Fibroblast of lung (primary cell): Measurements from ENCODE around the gene PCSK2. TPM values are rescaled to one million over a fixed set of nuclear protein-coding genes. Genes with fewer than 3 reads are reported as not detected.

Source experiments
- DNase-seq, 2 donors: peaks; one replicate each; pipeline versions ENCODE4 v3.0.0 to v3.0.0-alpha.2; 2010; ENCODE audit warnings: low read depth in 2 of 2
- H2AFZ ChIP-seq: 2 replicates; pipeline ENCODE4 v1.5.1; 2012; ENCODE audit warnings: low read length, control low read depth, inconsistent platforms
- H3K27ac ChIP-seq: 2 replicates; pipeline ENCODE4 v1.5.1; 2011; ENCODE audit warnings: low read length, control low read depth; ENCODE audit not compliant: insufficient read depth
- H3K27me3 ChIP-seq: 2 replicates; pipeline ENCODE4 v1.5.1; 2011; ENCODE audit warnings: mild to moderate bottlenecking, low read length; ENCODE audit not compliant: control insufficient read depth, insufficient read depth
- H3K36me3 ChIP-seq: 2 replicates; pipeline ENCODE4 v1.5.1; 2011; ENCODE audit warnings: low read length; ENCODE audit not compliant: control insufficient read depth, insufficient read depth
- H3K4me1 ChIP-seq: 2 replicates; pipeline ENCODE4 v1.5.1; 2011; ENCODE audit warnings: low read length; ENCODE audit not compliant: control insufficient read depth, insufficient read depth; ENCODE audit errors: extremely low read depth
- H3K4me2 ChIP-seq: 2 replicates; pipeline ENCODE4 v1.5.1; 2011; ENCODE audit warnings: low read length, control low read depth; ENCODE audit not compliant: insufficient read depth; ENCODE audit errors: extremely low read depth
- H3K4me3 ChIP-seq, 4 experiments: fragments of 200-600 bp in 1 of 4; sonication (generic) in 1 of 4; replicated peaks in 1 of 4; 2 replicates each; pipeline ENCODE4 v1.5.1; 2011 to 2016; ENCODE audit warnings: low read length in 4 of 4, low read depth in 3 of 4, mild to moderate bottlenecking in 3 of 4, control low read depth in 2 of 4, inconsistent platforms in 1 of 4, mixed read lengths in 1 of 4; ENCODE audit not compliant: insufficient read depth in 1 of 4; ENCODE audit errors: control extremely low read depth in 1 of 4
- H3K79me2 ChIP-seq: 2 replicates; pipeline ENCODE4 v1.5.1; 2012; ENCODE audit warnings: mild to moderate bottlenecking, low read length, inconsistent platforms; ENCODE audit not compliant: control insufficient read depth, insufficient read depth
- H3K9ac ChIP-seq: 2 replicates; pipeline ENCODE4 v1.5.1; 2011; ENCODE audit warnings: mild to moderate bottlenecking, low read length, control low read depth; ENCODE audit not compliant: insufficient read depth
- H3K9me3 ChIP-seq: 2 replicates; pipeline ENCODE4 v1.5.1; 2012; ENCODE audit warnings: low read depth, low read length; ENCODE audit not compliant: control insufficient read depth, insufficient read depth
- H4K20me1 ChIP-seq: 2 replicates; pipeline ENCODE4 v1.5.1; 2011; ENCODE audit warnings: low read length; ENCODE audit not compliant: control insufficient read depth, insufficient read depth; ENCODE audit errors: extremely low read depth
- EZH2 ChIP-seq: IDR thresholded peaks from 2 replicates; pipeline ENCODE4 v1.5.1; 2012; ENCODE audit warnings: low read length, control low read depth, mild to moderate bottlenecking; ENCODE audit errors: missing control alignments
- polyA plus RNA-seq, 2 donors: library from polyadenylated mRNA; depleted of rRNA in 1 of 2; stranded (reverse) in 1 of 2; unstranded in 1 of 2; fragments of >200 nt; gene quantifications; 2 replicates each; pipeline ENCODE4 v1.2.1, GENCODE V29; 2011 to 2012; ENCODE audit warnings: missing spikeins in 1 of 2
- total RNA-seq: library from RNA; depleted of rRNA; stranded (reverse); fragments of >200 nt; gene quantifications from 2 replicates; pipeline ENCODE4 v1.2.1, GENCODE V29; 2014
- TF ChIP-seq, protein P1 (sequence below), 2 donors: IDR thresholded peaks in 1 of 2; conservative IDR thresholded peaks in 1 of 2; 1 replicate in 1 of 2; 2 replicates in 1 of 2; pipeline ENCODE4 v1.5.1; 2011 to 2012; ENCODE audit warnings: low read length in 2 of 2, control low read depth in 1 of 2, inconsistent platforms in 1 of 2, low read depth in 1 of 2, mild to moderate bottlenecking in 1 of 2

The PCSK2 gene
- total and polyA plus RNA-seq, 2 donors (not counting 1 experiment from before 2014, with no cell fraction given), result under 0.01 to 1.2 TPM

DNA sequence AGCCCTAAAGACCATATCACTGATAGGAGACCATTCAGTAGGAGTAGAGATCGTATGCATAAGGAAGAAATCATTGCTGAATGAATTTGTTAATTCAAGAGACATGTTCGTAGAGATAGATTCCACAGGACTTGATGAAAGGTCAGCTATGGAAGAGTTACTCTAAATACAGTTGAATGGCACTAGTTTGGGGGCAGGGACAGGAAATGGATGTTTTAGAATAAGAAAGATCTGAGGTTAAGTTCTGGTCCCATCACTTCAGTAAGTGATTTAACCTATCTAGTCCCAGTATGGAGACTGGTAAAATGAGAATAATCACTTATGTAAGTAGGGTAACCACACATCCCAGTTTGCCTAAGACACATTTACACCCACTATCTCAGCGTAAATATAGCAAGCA lies 307.2 kb downstream of the PCSK2 start:
- no peak for DNase-seq
- no peaks in the 10 kb centered on the region for H3K27me3 ChIP-seq
- H3K9ac ChIP-seq, result no peak overlapping the region
- no peak overlapping the region for H3K4me2 ChIP-seq
- H3K4me1 ChIP-seq, result peaks cover 6% of the 10 kb centered on the region
- H3K4me3 ChIP-seq, result no peak overlapping the region
- H2AFZ ChIP-seq, result no peak overlapping the region
- no peaks in the 10 kb centered on the region for H3K9me3 ChIP-seq
- H3K36me3 ChIP-seq, result no peaks in the 10 kb centered on the region
- H3K27ac ChIP-seq, result no peak overlapping the region
- TF ChIP-seq EZH2, result no peak
- TF ChIP-seq, protein P1, sequence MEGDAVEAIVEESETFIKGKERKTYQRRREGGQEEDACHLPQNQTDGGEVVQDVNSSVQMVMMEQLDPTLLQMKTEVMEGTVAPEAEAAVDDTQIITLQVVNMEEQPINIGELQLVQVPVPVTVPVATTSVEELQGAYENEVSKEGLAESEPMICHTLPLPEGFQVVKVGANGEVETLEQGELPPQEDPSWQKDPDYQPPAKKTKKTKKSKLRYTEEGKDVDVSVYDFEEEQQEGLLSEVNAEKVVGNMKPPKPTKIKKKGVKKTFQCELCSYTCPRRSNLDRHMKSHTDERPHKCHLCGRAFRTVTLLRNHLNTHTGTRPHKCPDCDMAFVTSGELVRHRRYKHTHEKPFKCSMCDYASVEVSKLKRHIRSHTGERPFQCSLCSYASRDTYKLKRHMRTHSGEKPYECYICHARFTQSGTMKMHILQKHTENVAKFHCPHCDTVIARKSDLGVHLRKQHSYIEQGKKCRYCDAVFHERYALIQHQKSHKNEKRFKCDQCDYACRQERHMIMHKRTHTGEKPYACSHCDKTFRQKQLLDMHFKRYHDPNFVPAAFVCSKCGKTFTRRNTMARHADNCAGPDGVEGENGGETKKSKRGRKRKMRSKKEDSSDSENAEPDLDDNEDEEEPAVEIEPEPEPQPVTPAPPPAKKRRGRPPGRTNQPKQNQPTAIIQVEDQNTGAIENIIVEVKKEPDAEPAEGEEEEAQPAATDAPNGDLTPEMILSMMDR (conservative IDR thresholded peaks at IDR 0.05 in 1 of 2, IDR thresholded peaks at IDR 0.05 in 1 of 2; ENCODE audit: low read depth in 1 of 2, low read length in 2 of 2), result no peak
- H3K79me2 ChIP-seq, result no peaks in the 10 kb centered on the region
- no peaks in the 10 kb centered on the region for H4K20me1 ChIP-seq
